Ascending aorta (tissue), 2 donors: Measurements from ENCODE around the gene ZNF865. TPM values are rescaled to one million over a fixed set of nuclear protein-coding genes. Genes with fewer than 3 reads are reported as not detected.
A peak's percentile ranks its signal among the peaks of the same experiment; 100 is the strongest.

Experiments
- DNase-seq, 2 donors: peaks; one replicate each; pipeline ENCODE4 v3.0.0-alpha.2; 2019; ENCODE audit warnings: low spot score in 2 of 2
- H3K27ac ChIP-seq, 2 donors: fragments of 200-600 bp; sonication (generic); one replicate each; pipeline ENCODE4 v1.5.1; 2016 to 2017; ENCODE audit warnings: mild to moderate bottlenecking in 1 of 2
- H3K27me3 ChIP-seq: fragments of 200-600 bp; sonication (generic); one replicate; pipeline ENCODE4 v1.5.1; 2017
- H3K36me3 ChIP-seq, 2 donors: fragments of 200-600 bp; sonication (generic); one replicate each; pipeline ENCODE4 v1.5.1; 2016
- H3K4me1 ChIP-seq, 2 donors: fragments of 200-600 bp; sonication (generic); one replicate each; pipeline ENCODE4 v1.5.1; 2016 to 2017; ENCODE audit warnings: mild to moderate bottlenecking in 1 of 2
- H3K4me3 ChIP-seq, 2 donors: fragments of 200-600 bp; sonication (generic); one replicate each; pipeline ENCODE4 v1.5.1; 2016 to 2017; ENCODE audit warnings: mild to moderate bottlenecking in 1 of 2
- H3K9me3 ChIP-seq, 2 donors: fragments of 200-600 bp; sonication (generic); one replicate each; pipeline ENCODE4 v1.5.1; 2016
- CTCF ChIP-seq, 3 experiments: fragments of 200-600 bp in 2 of 3; fragments of 450-650 bp in 1 of 3; sonication (generic) in 2 of 3; IDR thresholded peaks; one replicate each; pipeline ENCODE4 v1.5.1; 2016 to 2019; ENCODE audit warnings: antibody characterized with exemption in 3 of 3, mild to moderate bottlenecking in 1 of 3, moderate library complexity in 1 of 3
- intact Hi-C: fragments of 100-400 bp; cut with DNase I; formaldehyde crosslinking; loops from one replicate; pipeline ENCODE4 v1.15.1; 2023
- total RNA-seq: library from RNA; depleted of rRNA; stranded (reverse); fragments of >200 nt; gene quantifications from one replicate; pipeline ENCODE4 v1.1.0, GENCODE V29; 2016

The ZNF865 gene
- total RNA-seq, 1 donor from 2014 or later, result 22.0 TPM

GRCh38 chr19:55635334-55635717, 29.9 kb downstream of the ZNF865 start:
- Histone ChIP-seq H3K27me3 (no peaks in the 10 kb centered on the region), H3K36me3 (no peaks in the 10 kb centered on the region), H3K4me1 (peaks cover 18 to 39% of the 10 kb centered on the region in 2 donors), H3K27ac (peak overlapping the region; percentile 98 to 100), H3K4me3 (peak overlapping the region; percentile 90 to 92), H3K9me3 (no peaks in the 10 kb centered on the region)
- DNase-seq, result no peak
- no peak for TF ChIP-seq CTCF (IDR thresholded peaks at IDR 0.05)
- intact Hi-C loops, result loop anchor here (2.0 kb wide), 1 partner anchor 55 kb away; the partner anchor contains the start of gene ZNF579

GRCh38 chr19:55635856-55636440, 30.5 kb downstream of the ZNF865 start:
- peaks cover 21 to 39% of the 10 kb centered on the region in 2 donors for H3K4me1 ChIP-seq
- TF ChIP-seq CTCF (IDR thresholded peaks at IDR 0.05), result no peak
- no peaks in the 10 kb centered on the region for H3K9me3 ChIP-seq
- H3K4me3 ChIP-seq, result peak overlapping the region; percentile 90 to 92
- no peaks in the 10 kb centered on the region for H3K27me3 ChIP-seq
- intact Hi-C loops, result loop anchor here (2.0 kb wide), 1 partner anchor 55 kb away; the partner anchor contains the start of gene ZNF579
- no peak for DNase-seq
- H3K36me3 ChIP-seq, result no peaks in the 10 kb centered on the region
- H3K27ac ChIP-seq, result peak overlapping the region; percentile 98 to 100

- no peaks in the 10 kb centered on the region for H3K36me3 ChIP-seq
- H3K9me3 ChIP-seq, result no peaks in the 10 kb centered on the region
- H3K4me1 ChIP-seq, result peaks cover 21 to 39% of the 10 kb centered on the region in 2 donors
- no peak for DNase-seq
- peak overlapping the region; percentile 22 to 29 for H3K27ac ChIP-seq
- H3K4me3 ChIP-seq, result peak overlapping the region; percentile 90 to 92
- TF ChIP-seq CTCF (IDR thresholded peaks at IDR 0.05), result no peak
- intact Hi-C loops, result no loop called here
- no peaks in the 10 kb centered on the region for H3K27me3 ChIP-seq
These were observed 31.3 kb downstream of the ZNF865 start for GRCh38 chr19:55636723-55637122.

GRCh38 chr19:55637534-55637933, 32.1 kb downstream of the ZNF865 start:
- H3K27ac ChIP-seq, result no peak overlapping the region
- no peak overlapping the region for H3K4me3 ChIP-seq
- H3K36me3 ChIP-seq, result no peaks in the 10 kb centered on the region
- no peaks in the 10 kb centered on the region for H3K27me3 ChIP-seq
- no peaks in the 10 kb centered on the region for H3K9me3 ChIP-seq
- H3K4me1 ChIP-seq, result peaks cover 22 to 39% of the 10 kb centered on the region in 2 donors
- intact Hi-C loops, result no loop called here
- TF ChIP-seq CTCF (IDR thresholded peaks at IDR 0.05), result no peak
- no peak for DNase-seq

GRCh38 chr19:55638864-55639359, 33.5 kb downstream of the ZNF865 start:
- peak in 2 of 3 experiments; percentile 29 to 30 for TF ChIP-seq CTCF (IDR thresholded peaks at IDR 0.05)
- Histone ChIP-seq H3K4me1 (peaks cover 28 to 39% of the 10 kb centered on the region in 2 donors), H3K9me3 (no peaks in the 10 kb centered on the region), H3K36me3 (no peaks in the 10 kb centered on the region), H3K27me3 (no peaks in the 10 kb centered on the region), H3K4me3 (no peak overlapping the region), H3K27ac (peak overlapping the region in 1 of 2 donors; percentile 98)
- intact Hi-C loops, result no loop called here
- DNase-seq, result no peak
